PC-3 (cell line): ENCODE measurements around the gene SLC12A2. TPM values are rescaled to one million over a fixed set of nuclear protein-coding genes. Genes with fewer than 3 reads are reported as not detected.

Experiments used
- ATAC-seq: fragments of 200-7000 bp; cut with Tn5 transposase; 2 replicates; pipeline ENCODE4 v1.9.1; 2020; ENCODE audit warnings: mild to moderate bottlenecking, moderate library complexity
- Bru-seq: library from RNA; stranded (reverse); fragments of 400-500 nt; gene quantifications from one replicate; lab custom pipeline; 2021; lab: Mats Ljungman, UMichigan
- BruChase-seq, 2 experiments: library from RNA; stranded (reverse); fragments of 400-500 nt; gene quantifications; one replicate each; lab custom pipeline; 2021; lab: Mats Ljungman, UMichigan
- BruUV-seq: library from RNA; stranded (reverse); fragments of 400-500 nt; replicated peaks from 2 replicates; lab custom pipeline; 2021; lab: Mats Ljungman, UMichigan
- CTCF ChIA-PET: fragments of 300-600 bp; sonication (Branson Sonifier 250); formaldehyde crosslinking; loops from one replicate; lab custom pipeline; 2022; ENCODE audit warnings: antibody characterized with exemption; lab: Charles Lee
- POLR2A ChIA-PET: fragments of 300-600 bp; sonication (Branson Sonifier 250); formaldehyde crosslinking; loops from one replicate; lab custom pipeline; 2022; ENCODE audit warnings: antibody characterized with exemption; ENCODE audit not compliant: unreplicated experiment; lab: Charles Lee
- DNase-seq: peaks from one replicate; pipeline ENCODE4 v3.0.0-alpha.2; 2015
- H2AFZ ChIP-seq: fragments of 300-600 bp; sonication (generic); 2 replicates; pipeline ENCODE4 v1.6.0; 2016; ENCODE audit warnings: antibody characterized with exemption, low read length
- H3F3A ChIP-seq: fragments of 300-600 bp; sonication (generic); one replicate; pipeline ENCODE4 v1.6.0; 2017; ENCODE audit warnings: antibody characterized with exemption, low read length, control low read depth, mild to moderate bottlenecking; ENCODE audit not compliant: unreplicated experiment
- H3K27ac ChIP-seq: fragments of 300-600 bp; sonication (generic); 2 replicates; pipeline ENCODE4 v1.5.1; 2016; ENCODE audit warnings: mild to moderate bottlenecking, low read length
- H3K27me3 ChIP-seq: fragments of 300-600 bp; sonication (generic); 2 replicates; pipeline ENCODE4 v1.6.1; 2016; ENCODE audit warnings: low read length, mixed read lengths
- H3K36me3 ChIP-seq: fragments of 300-600 bp; sonication (generic); 2 replicates; pipeline ENCODE4 v1.6.1; 2016; ENCODE audit warnings: low read depth, mixed run types, low read length, mixed read lengths
- H3K4me1 ChIP-seq: fragments of 300-600 bp; sonication (generic); 2 replicates; pipeline ENCODE4 v1.5.1; 2016; ENCODE audit warnings: low read length; ENCODE audit not compliant: insufficient read depth
- H3K4me2 ChIP-seq: fragments of 300-600 bp; sonication (generic); 2 replicates; pipeline ENCODE4 v1.6.0; 2016; ENCODE audit warnings: low read length
- H3K4me3 ChIP-seq: fragments of 300-600 bp; sonication (generic); 2 replicates; pipeline ENCODE4 v1.5.1; 2016; ENCODE audit warnings: mild to moderate bottlenecking, low read length, mixed read lengths
- H3K79me2 ChIP-seq: fragments of 300-600 bp; sonication (generic); 2 replicates; pipeline ENCODE4 v1.6.1; 2017; ENCODE audit warnings: low read length, mixed read lengths
- H3K9ac ChIP-seq: fragments of 300-600 bp; sonication (generic); 2 replicates; pipeline ENCODE4 v1.6.0; 2016; ENCODE audit warnings: mild to moderate bottlenecking, low read length
- H3K9me2 ChIP-seq: fragments of 300-600 bp; sonication (generic); replicated peaks from 2 replicates; pipeline ENCODE4 v1.6.1; 2016; ENCODE audit warnings: mixed run types, low read length, mixed read lengths
- H3K9me3 ChIP-seq: fragments of 300-600 bp; sonication (generic); 2 replicates; pipeline ENCODE4 v1.6.1; 2016; ENCODE audit warnings: low read length, mixed read lengths
- H4K20me1 ChIP-seq: fragments of 300-600 bp; sonication (generic); 2 replicates; pipeline ENCODE4 v1.6.1; 2016; ENCODE audit warnings: low read length, mixed read lengths
- CTCF ChIP-seq: fragments of 300-600 bp; sonication (generic); conservative IDR thresholded peaks from 2 replicates; pipeline ENCODE4 v1.5.1; 2017; ENCODE audit warnings: antibody characterized with exemption, low read depth, mild to moderate bottlenecking, low read length
- EZH2 ChIP-seq: fragments of 300-600 bp; sonication (generic); IDR thresholded peaks from one replicate; pipeline ENCODE4 v1.6.1; 2017; ENCODE audit warnings: antibody characterized with exemption, mild to moderate bottlenecking, low read length; ENCODE audit not compliant: unreplicated experiment
- EZH2phosphoT487 ChIP-seq: fragments of 300-600 bp; sonication (generic); IDR thresholded peaks from 2 replicates; pipeline ENCODE4 v1.6.1; 2018; ENCODE audit warnings: mild to moderate bottlenecking, antibody characterized with exemption, low read length, borderline replicate concordance
- intact Hi-C: fragments of 100-400 bp; cut with micrococcal nuclease; formaldehyde crosslinking; loops from 2 replicates; pipeline ENCODE4 v1.9.0; 2023
- long read RNA-seq: library from polyadenylated mRNA; unstranded; transcript quantifications from one replicate; pipeline ENCODE4 v2.0.0, GENCODE V29; 2021; ENCODE audit not compliant: unreplicated experiment
- total RNA-seq: library from RNA; depleted of rRNA; stranded (reverse); fragments of >200 nt; gene quantifications from 2 replicates; pipeline ENCODE4 v1.2.3, GENCODE V29; 2014; rRNA removed

The SLC12A2 gene
- total RNA-seq (33.9 and 42.3 TPM in 2 replicates), Bru-seq, nascent RNA (percentile 92 among the genes with signal in this experiment), BruChase-seq, experiment 1, labeled RNA remaining after a 6-hour chase (percentile 82 among the genes with signal in this experiment), BruChase-seq, experiment 2, labeled RNA remaining after a 2-hour chase (percentile 93 among the genes with signal in this experiment)
- long read RNA-seq, full-length matches to known transcripts, result 66 of 146 reads
- long read RNA-seq, partial matches to known transcripts, result 47 of 146 reads
- long read RNA-seq, other reads (novel, unspliced or antisense), result 33 of 146 reads

- Histone ChIP-seq H3K4me1 (peaks cover 42% of the 10 kb centered on the region), H3F3A (no peaks in the 10 kb centered on the region), H3K36me3 (no peaks in the 10 kb centered on the region), H3K9me3 (no peaks in the 10 kb centered on the region), H3K9ac (peak within 1 kb of the TSS; percentile 90), H3K79me2 (peaks cover 73% of the 10 kb centered on the region), H2AFZ (peak within 1 kb of the TSS; percentile 93), H4K20me1 (peaks cover 34% of the 10 kb centered on the region), H3K9me2 (no peaks in the 10 kb centered on the region), H3K27me3 (no peaks in the 10 kb centered on the region), H3K4me3 (peak within 1 kb of the TSS; percentile 89), H3K4me2 (peak within 1 kb of the TSS; percentile 100), H3K27ac (peak within 1 kb of the TSS; percentile 84)
- TF ChIP-seq CTCF (no peak), EZH2phosphoT487 (peak; percentile 88), EZH2 (no peak)
- ChIA-PET CTCF (interaction anchor here (2.0 kb wide), 1 partner anchor 148 kb away, joined by 7 read pairs; no protein-coding TSS in a partner anchor), POLR2A (interaction anchor here (0.6 to 1.1 kb wide), 4 partner anchors 103 to 148 kb away, joined by 3 to 6 read pairs (median 4); no protein-coding TSS in a partner anchor)
- peak; percentile 92 for DNase-seq
- ATAC-seq, result peak; percentile 63
- no TSS peak for BruUV-seq
- intact Hi-C loops, result loop anchor here (1.0 to 2.0 kb wide), 10 partner anchors 44 to 326 kb away; no protein-coding TSS in a partner anchor
Measured at GRCh38 chr5:128083033-128083810, at the start of gene SLC12A2. TSS of gene SLC12A2 (plus strand) at chr5:128083766. CDS start at chr5:128083955, 189 bp downstream.

- Histone ChIP-seq H3K9me3 (no peaks in the 10 kb centered on the region), H3K27ac (no peak overlapping the region), H3K4me3 (no peak overlapping the region), H3K79me2 (no peaks in the 10 kb centered on the region), H3K9ac (no peak overlapping the region), H3K4me2 (no peak overlapping the region), H3K4me1 (peaks cover 27% of the 10 kb centered on the region), H3K27me3 (no peaks in the 10 kb centered on the region), H3F3A (no peaks in the 10 kb centered on the region), H4K20me1 (no peaks in the 10 kb centered on the region), H2AFZ (no peak overlapping the region), H3K36me3 (0 out of 2 replicates have a peak, but pooled peaks cover 3% of the 10 kb centered on the region), H3K9me2 (no peaks in the 10 kb centered on the region)
- intact Hi-C loops, result loop anchor here (5.0 kb wide), 4 partner anchors 38 to 278 kb away; no protein-coding TSS in a partner anchor
- ChIA-PET CTCF (no interaction called here), POLR2A (no interaction called here)
- BruUV-seq, result no TSS peak
- DNase-seq, result no peak
- no peak for ATAC-seq
- TF ChIP-seq EZH2 (no peak), EZH2phosphoT487 (no peak), CTCF (no peak)
Measured at GRCh38 chr5:128035689-128036088, 47.9 kb upstream of the SLC12A2 start.
